Natural killer cell (primary cell): ENCODE data around the gene PRR19. TPM values are rescaled to one million over a fixed set of nuclear protein-coding genes. Genes with fewer than 3 reads are reported as not detected.

Experiments used
- ATAC-seq, 3 donors: fragments of 150-1000 bp in 2 of 3; fragments of 200-7000 bp in 1 of 3; cut with Tn5 transposase; 1 replicate in 1 of 3; 2 replicates in 2 of 3; pipeline ENCODE4 v1.10.0; 2021; ENCODE audit warnings: mild to moderate bottlenecking in 2 of 3, moderate library complexity in 2 of 3
- DNase-seq, 2 donors: peaks; one replicate each; pipeline versions ENCODE4 v3.0.0 to v3.0.0-alpha.2; 2013 to 2021; ENCODE audit warnings: mixed read lengths in 1 of 2
- H3K27ac ChIP-seq: one replicate; pipeline ENCODE4 v1.5.1; 2013; ENCODE audit warnings: mild to moderate bottlenecking, low read length
- H3K27me3 ChIP-seq: one replicate; pipeline ENCODE4 v1.6.1; 2013; ENCODE audit warnings: low read length; ENCODE audit not compliant: control insufficient read depth, insufficient read depth
- H3K36me3 ChIP-seq: one replicate; pipeline ENCODE4 v1.6.1; 2013; ENCODE audit warnings: low read length; ENCODE audit not compliant: control insufficient read depth, insufficient read depth
- H3K4me1 ChIP-seq: one replicate; pipeline ENCODE4 v1.6.1; 2013; ENCODE audit warnings: low read length; ENCODE audit not compliant: control insufficient read depth, insufficient read depth
- H3K4me3 ChIP-seq: one replicate; pipeline ENCODE4 v1.5.1; 2013; ENCODE audit warnings: low read length
- H3K9me3 ChIP-seq: one replicate; pipeline ENCODE4 v1.6.1; 2013; ENCODE audit warnings: low read length; ENCODE audit not compliant: control insufficient read depth, insufficient read depth
- H3K27ac Mint-ChIP-seq, 2 donors: one replicate each; pipeline ENCODE4 v1.8.0; 2022; ENCODE audit warnings: mild to moderate bottlenecking in 2 of 2, mixed read lengths in 2 of 2, moderate library complexity in 1 of 2
- H3K27me3 Mint-ChIP-seq, 2 donors: one replicate each; pipeline ENCODE4 v1.8.0; 2022; ENCODE audit warnings: low read depth in 2 of 2, mixed read lengths in 2 of 2
- H3K36me3 Mint-ChIP-seq: one replicate; pipeline ENCODE4 v1.8.0; 2022; ENCODE audit warnings: mixed read lengths
- H3K4me1 Mint-ChIP-seq, 2 donors: one replicate each; pipeline ENCODE4 v1.8.0; 2022; ENCODE audit warnings: mixed read lengths in 2 of 2
- H3K4me3 Mint-ChIP-seq: one replicate; pipeline ENCODE4 v1.8.0; 2022; ENCODE audit warnings: mild to moderate bottlenecking, moderate library complexity, mixed read lengths
- H3K9me3 Mint-ChIP-seq, 2 donors: one replicate each; pipeline ENCODE4 v1.8.0; 2022; ENCODE audit warnings: mixed read lengths in 2 of 2
- CTCF ChIP-seq: fragments of 200-600 bp; IDR thresholded peaks from one replicate; pipeline ENCODE4 v1.8.0; 2022; ENCODE audit warnings: antibody characterized with exemption
- WGBS: methylation state at CpG from one replicate; pipeline ENCODE4 v1.1.7; 2013; ENCODE audit warnings: missing lambda C conversion rate; ENCODE audit not compliant: insufficient coverage; 5-methylcytosine and 5-hydroxymethylcytosine counted together
- intact Hi-C: fragments of 100-400 bp; cut with micrococcal nuclease; formaldehyde crosslinking; loops from one replicate; pipeline ENCODE4 v1.14.2; 2022
- total RNA-seq, 4 donors: library from RNA; stranded (reverse); fragments of 120-200 nt in 1 of 4; gene quantifications; one replicate each; pipeline versions ENCODE4 v1.2.3 to v1.2.4, GENCODE V29; 2013 to 2022

Gene PRR19
- total RNA-seq, result not detected
- total RNA-seq (2013), result 0.16 TPM

GRCh38 chr19:42301646-42302203 lies at the start of gene PRR19:
Gene PRR19, plus strand, starts transcription at chr19:42302132. Its CDS starts 7,453 bp downstream, at chr19:42309585.
- ATAC-seq, result peak in 1 of 3 donors; percentile 5
- Mint-ChIP-seq H3K4me1 (peaks cover 12 to 20% of the 10 kb centered on the region in 2 donors), H3K36me3 (no peaks in the 10 kb centered on the region), H3K4me3 (peak within 1 kb of the TSS; percentile 79), H3K9me3 (no peaks in the 10 kb centered on the region), H3K27me3 (peaks cover 0 to 3% of the 10 kb centered on the region in 2 donors), H3K27ac (peak within 1 kb of the TSS in 1 of 2 donors; percentile 74)
- 8% methylated on average over 21 of the region's 21 CpGs for WGBS
- H3K4me1 ChIP-seq, result peaks cover 17% of the 10 kb centered on the region
- no peaks in the 10 kb centered on the region for H3K27me3 ChIP-seq
- TF ChIP-seq CTCF, result no peak
- no peaks in the 10 kb centered on the region for H3K9me3 ChIP-seq
- H3K36me3 ChIP-seq, result no peaks in the 10 kb centered on the region
- peak within 1 kb of the TSS; percentile 64 for H3K4me3 ChIP-seq
- intact Hi-C loops, result loop anchor here (2.0 kb wide), 1 partner anchor 23 kb away; the partner anchor contains the start of gene MEGF8
- peak in 1 of 2 donors; percentile 49 for DNase-seq
- H3K27ac ChIP-seq, result peak within 1 kb of the TSS; percentile 22

- H3K4me3 ChIP-seq, result peak overlapping the region; percentile 55
- peaks cover 5% of the 10 kb centered on the region for H3K36me3 ChIP-seq
- Mint-ChIP-seq H3K4me3 (peak overlapping the region; percentile 96), H3K9me3 (no peaks in the 10 kb centered on the region), H3K27me3 (no peaks in the 10 kb centered on the region), H3K4me1 (peaks cover 17 to 42% of the 10 kb centered on the region in 2 donors), H3K27ac (peak overlapping the region; percentile 83 to 95), H3K36me3 (no peaks in the 10 kb centered on the region)
- no peaks in the 10 kb centered on the region for H3K27me3 ChIP-seq
- peaks cover 40% of the 10 kb centered on the region for H3K4me1 ChIP-seq
- H3K27ac ChIP-seq, result peak overlapping the region; percentile 33
- TF ChIP-seq CTCF, result no peak
- DNase-seq (peak in 1 of 2 donors; percentile 45), ATAC-seq (no peak)
- 32% methylated on average over 21 of the region's 27 CpGs for WGBS
- intact Hi-C loops, result no loop called here
- no peaks in the 10 kb centered on the region for H3K9me3 ChIP-seq
Observed at GRCh38 chr19:42252365-42253244, 49.3 kb upstream of the PRR19 start.

GRCh38 chr19:42253245-42254088 lies 48.5 kb upstream of the PRR19 start:
- H3K9me3 Mint-ChIP-seq, result no peaks in the 10 kb centered on the region
- no peaks in the 10 kb centered on the region for H3K36me3 Mint-ChIP-seq
- H3K4me1 ChIP-seq, result peaks cover 40% of the 10 kb centered on the region
- peak overlapping the region; percentile 83 to 95 for H3K27ac Mint-ChIP-seq
- no peaks in the 10 kb centered on the region for H3K9me3 ChIP-seq
- ATAC-seq, result peak; percentile 22 to 36 (median 24)
- peak overlapping the region; percentile 100 for H3K4me3 ChIP-seq
- peaks cover 17 to 42% of the 10 kb centered on the region in 2 donors for H3K4me1 Mint-ChIP-seq
- H3K27ac ChIP-seq, result peak overlapping the region; percentile 100
- no peak for TF ChIP-seq CTCF
- H3K36me3 ChIP-seq, result peaks cover 5% of the 10 kb centered on the region
- H3K27me3 ChIP-seq, result no peaks in the 10 kb centered on the region
- peak; percentile 53 to 68 for DNase-seq
- WGBS, result 0% methylated on average over 43 of the region's 71 CpGs
- intact Hi-C loops, result no loop called here
- peak overlapping the region; percentile 96 for H3K4me3 Mint-ChIP-seq
- H3K27me3 Mint-ChIP-seq, result no peaks in the 10 kb centered on the region
